ENCODE results near the gene TCTN2. TPM values are rescaled to one million over a fixed set of nuclear protein-coding genes. Genes with fewer than 3 reads are reported as not detected.

The TCTN2 gene
- polyA plus RNA-seq, 3 donors = 0.24 to 1.1 TPM; not detected in 1

DNA sequence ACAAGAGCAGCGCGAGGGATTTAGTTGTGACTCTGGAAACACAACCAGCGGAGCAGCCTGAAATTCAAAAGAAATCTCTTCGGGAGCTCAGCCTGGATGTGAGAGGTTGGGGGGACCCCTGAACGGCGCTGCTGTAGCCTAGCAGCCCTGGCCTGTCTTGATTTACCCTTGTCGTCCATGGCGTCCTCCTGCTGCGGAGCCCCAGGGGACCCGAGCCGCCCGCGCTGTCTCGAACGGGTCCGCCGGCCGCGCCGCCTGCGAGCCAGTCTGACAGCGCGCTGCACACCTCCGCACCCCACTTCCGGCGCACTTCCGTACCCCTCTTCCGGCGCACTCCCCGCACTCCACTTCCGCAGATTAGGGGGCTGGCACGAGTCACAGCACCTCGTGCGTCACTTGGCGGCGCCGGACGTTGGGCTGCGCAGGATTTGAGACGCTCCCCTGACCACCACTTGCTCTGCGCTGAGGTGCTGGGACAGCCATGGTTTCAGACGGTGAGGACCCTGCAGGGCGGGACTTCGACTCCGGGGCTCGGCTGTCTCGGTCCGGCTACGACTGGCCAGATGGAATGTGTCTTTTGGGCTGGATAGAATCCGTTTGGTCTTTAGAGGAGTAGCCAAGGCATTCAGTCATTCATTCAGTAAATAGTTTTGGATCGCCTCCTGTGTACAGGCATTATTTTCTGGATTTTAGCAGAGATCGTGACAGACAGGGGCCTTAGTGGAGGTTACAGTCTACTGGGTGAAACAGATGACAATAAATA is 37.4 kb upstream of the TCTN2 start, which contains the start of the genes EIF2B1 and GTF2H3:
EIF2B1 (minus strand) TSS at position 308 of the 763 bp plus-strand sequence; CDS start at position 179, 129 bp downstream.
GTF2H3 (plus strand) TSS at position 451 of the 763 bp plus-strand sequence; CDS start at position 482, 31 bp downstream.
- Histone ChIP-seq H2AFZ (ENCODE audit: insufficient read depth, low read depth, low read length, poor library complexity, severe bottlenecking) (peak within 1 kb of the TSS; percentile 95), H3K4me3 (replicated peaks in 1 of 3; ENCODE audit: low read depth in 2 of 3, low read length in 3 of 3) (peak within 1 kb of the TSS; percentile 65 to 98 (median 97)), H3K4me2 (replicated peaks; ENCODE audit: extremely low read depth, low read length, poor library complexity, severe bottlenecking) (peak within 1 kb of the TSS; percentile 92), H3K27ac (ENCODE audit: low read depth in 1 of 2, low read length in 2 of 2) (peak within 1 kb of the TSS; percentile 45 to 97), H3K36me3 (replicated peaks in 1 of 2; ENCODE audit: control insufficient read depth in 1 of 2, insufficient read depth in 2 of 2, low read length in 2 of 2) (peaks cover 27 to 34% of the 10 kb centered on the region in 2 donors), H3K27me3 (ENCODE audit: control insufficient read depth in 2 of 2, insufficient read depth in 2 of 2, low read length in 2 of 2) (no peaks in the 10 kb centered on the region), H3K4me1 (ENCODE audit: control insufficient read depth in 1 of 2, insufficient read depth in 2 of 2, low read length in 2 of 2) (peaks cover 13 to 24% of the 10 kb centered on the region in 2 donors), H3K9ac (ENCODE audit: insufficient read depth, low read length, poor library complexity, severe bottlenecking) (peak within 1 kb of the TSS; percentile 92), H3K79me2 (ENCODE audit: insufficient read depth, low read length) (peaks cover 42% of the 10 kb centered on the region), H3K9me3 (replicated peaks in 1 of 2; ENCODE audit: control insufficient read depth in 1 of 2, insufficient read depth in 1 of 2, low read length in 2 of 2) (no peaks in the 10 kb centered on the region), H4K20me1 (ENCODE audit: insufficient read depth, low read length) (no peaks in the 10 kb centered on the region)
- peak; percentile 94 to 96 (median 95) for DNase-seq
- Mint-ChIP-seq H3K9me3 (no peaks in the 10 kb centered on the region), H3K4me1 (peaks cover 15% of the 10 kb centered on the region), H3K27me3 (ENCODE audit: low read depth in 3 of 3) (no peaks in the 10 kb centered on the region), H3K4me3 (peak within 1 kb of the TSS; percentile 85 to 95), H3K27ac (peak within 1 kb of the TSS; percentile 92 to 96 (median 94)), H3K36me3 (peaks cover 27 to 37% of the 10 kb centered on the region in 2 donors)
- under 1% methylated on average over 51 of the region's 52 CpGs for WGBS (ENCODE audit: insufficient coverage)
- intact Hi-C loops (cut with micrococcal nuclease) = no loop called here
- no peak for TF ChIP-seq CTCF (IDR thresholded peaks at IDR 0.05)

DNA sequence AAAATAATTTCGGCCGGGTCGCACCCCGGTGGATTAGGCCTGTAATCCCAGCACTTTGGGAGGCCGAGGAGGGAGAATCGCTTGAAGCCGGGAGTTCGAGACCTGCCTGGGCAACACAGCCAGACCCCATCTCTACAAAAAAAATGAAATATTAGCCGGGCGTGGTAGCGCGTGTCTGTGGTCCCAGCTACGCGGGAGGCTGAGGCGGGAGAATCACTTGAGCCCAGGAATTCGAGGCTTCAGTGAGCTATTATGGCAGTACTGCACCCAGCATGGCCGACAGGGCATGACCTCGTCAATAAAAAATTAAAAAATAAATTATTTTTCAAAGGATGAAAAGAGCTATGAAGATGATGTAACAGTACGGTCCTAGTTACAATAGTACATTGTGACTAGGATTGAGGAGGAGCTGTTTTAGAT is 36.8 kb upstream of the TCTN2 start:
- no peaks in the 10 kb centered on the region for H3K9me3 Mint-ChIP-seq
- peak overlapping the region; percentile 45 to 97 for H3K27ac ChIP-seq (ENCODE audit: low read depth in 1 of 2, low read length in 2 of 2)
- H3K9me3 ChIP-seq (replicated peaks in 1 of 2; ENCODE audit: control insufficient read depth in 1 of 2, insufficient read depth in 1 of 2, low read length in 2 of 2) = no peaks in the 10 kb centered on the region
- peak overlapping the region; percentile 92 to 96 (median 94) for H3K27ac Mint-ChIP-seq
- peak overlapping the region; percentile 92 for H3K9ac ChIP-seq (ENCODE audit: insufficient read depth, low read length, poor library complexity, severe bottlenecking)
- no peaks in the 10 kb centered on the region for H3K27me3 Mint-ChIP-seq (ENCODE audit: low read depth in 3 of 3)
- no peaks in the 10 kb centered on the region for H4K20me1 ChIP-seq (ENCODE audit: insufficient read depth, low read length)
- 26% methylated on average over 9 of the region's 19 CpGs for WGBS (ENCODE audit: insufficient coverage)
- peak overlapping the region; percentile 85 to 95 for H3K4me3 Mint-ChIP-seq
- peak overlapping the region; percentile 65 to 98 (median 97) for H3K4me3 ChIP-seq (replicated peaks in 1 of 3; ENCODE audit: low read depth in 2 of 3, low read length in 3 of 3)
- no peak for TF ChIP-seq CTCF (IDR thresholded peaks at IDR 0.05)
- no peak for DNase-seq
- intact Hi-C loops (cut with micrococcal nuclease) = no loop called here
- H3K36me3 Mint-ChIP-seq = peaks cover 21 to 32% of the 10 kb centered on the region in 2 donors
- H3K36me3 ChIP-seq (replicated peaks in 1 of 2; ENCODE audit: control insufficient read depth in 1 of 2, insufficient read depth in 2 of 2, low read length in 2 of 2) = peaks cover 21 to 28% of the 10 kb centered on the region in 2 donors
- peaks cover 15% of the 10 kb centered on the region for H3K4me1 Mint-ChIP-seq
- H3K4me1 ChIP-seq (ENCODE audit: control insufficient read depth in 1 of 2, insufficient read depth in 2 of 2, low read length in 2 of 2) = peaks cover 13 to 24% of the 10 kb centered on the region in 2 donors
- peaks cover 42% of the 10 kb centered on the region for H3K79me2 ChIP-seq (ENCODE audit: insufficient read depth, low read length)
- H2AFZ ChIP-seq (ENCODE audit: insufficient read depth, low read depth, low read length, poor library complexity, severe bottlenecking) = peak overlapping the region; percentile 95
- no peaks in the 10 kb centered on the region for H3K27me3 ChIP-seq (ENCODE audit: control insufficient read depth in 2 of 2, insufficient read depth in 2 of 2, low read length in 2 of 2)
- H3K4me2 ChIP-seq (replicated peaks; ENCODE audit: extremely low read depth, low read length, poor library complexity, severe bottlenecking) = peak overlapping the region; percentile 92

All from CD14-positive monocyte (primary cell).